ENCODE measurements around the gene TIMELESS. TPM values are rescaled to one million over a fixed set of nuclear protein-coding genes. Genes with fewer than 3 reads are reported as not detected.
"Not testable (repeated sequence)": the region's sequence is repeated elsewhere in the genome, so short reads cannot be mapped to it uniquely, and the experiment has no call there.

The TIMELESS gene
- total RNA-seq, 1 donor from 2014 or later = 9.4 TPM

GRCh38 chr12:56408799-56409417 is 40.3 kb downstream of the TIMELESS start:
- no peak for DNase-seq

GRCh38 chr12:56404227-56404626 is 45.0 kb downstream of the TIMELESS start:
- DNase-seq = not testable (repeated sequence)

DNA sequence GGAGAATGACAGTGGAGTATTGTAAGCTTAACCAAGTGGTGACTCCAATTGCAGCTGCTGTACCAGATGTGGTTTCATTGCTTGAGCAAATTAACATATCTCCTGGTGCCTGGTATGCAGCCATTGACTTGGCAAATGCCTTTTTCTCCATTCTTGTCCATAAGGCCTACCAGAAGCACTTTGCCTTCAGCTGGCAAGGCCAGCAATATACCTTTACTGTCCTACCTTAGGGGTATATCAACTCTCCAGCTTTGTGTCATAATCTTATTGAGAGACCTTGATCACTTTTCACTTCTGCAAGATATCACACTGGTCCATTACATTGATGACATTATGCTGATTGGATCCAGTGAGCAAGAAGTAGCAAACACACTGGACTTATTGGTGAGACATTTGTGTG is 47.6 kb downstream of the TIMELESS start:
- DNase-seq = not testable (repeated sequence)

DNA sequence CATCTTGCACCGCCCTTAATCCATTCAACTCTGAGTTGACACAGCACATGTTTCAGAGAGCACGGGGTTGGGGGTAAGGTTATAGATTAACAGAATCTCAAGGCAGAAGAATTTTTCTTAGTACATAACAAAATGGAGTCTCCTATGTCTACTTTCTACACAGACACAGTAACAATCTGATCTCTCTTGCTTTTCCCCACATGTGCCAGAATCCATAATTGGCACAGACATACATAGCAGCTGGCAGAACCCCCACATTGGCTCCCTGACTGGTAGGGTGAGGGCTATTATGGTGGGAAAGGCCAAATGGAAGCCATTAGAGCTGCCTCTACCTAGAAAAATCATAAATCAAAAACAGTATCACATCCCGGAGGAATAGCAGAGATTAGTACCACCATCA is 48.1 kb downstream of the TIMELESS start:
- not testable (repeated sequence) for DNase-seq

- DNase-seq = not testable (repeated sequence)
Observed at GRCh38 chr12:56399466-56399865, 49.8 kb downstream of the TIMELESS start.

DNA sequence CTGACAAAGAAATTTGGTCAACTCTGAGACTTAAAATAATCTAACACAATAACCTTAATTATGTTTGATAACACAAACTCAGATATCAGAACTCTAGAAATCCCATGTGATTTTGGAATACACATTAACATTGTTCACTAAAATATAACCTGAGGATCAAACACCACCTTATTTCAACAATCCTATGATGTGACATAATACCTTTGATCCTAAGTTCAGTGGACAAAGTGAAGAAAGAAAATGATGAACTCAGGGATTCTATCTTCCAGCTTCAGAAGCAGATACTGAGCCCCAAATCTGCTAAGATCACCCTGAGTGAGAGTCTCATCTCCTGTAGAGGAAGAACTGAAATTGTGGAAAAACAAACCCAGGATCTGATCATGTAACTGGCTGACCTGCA is 50.9 kb downstream of the TIMELESS start:
- no peak for DNase-seq

DNA sequence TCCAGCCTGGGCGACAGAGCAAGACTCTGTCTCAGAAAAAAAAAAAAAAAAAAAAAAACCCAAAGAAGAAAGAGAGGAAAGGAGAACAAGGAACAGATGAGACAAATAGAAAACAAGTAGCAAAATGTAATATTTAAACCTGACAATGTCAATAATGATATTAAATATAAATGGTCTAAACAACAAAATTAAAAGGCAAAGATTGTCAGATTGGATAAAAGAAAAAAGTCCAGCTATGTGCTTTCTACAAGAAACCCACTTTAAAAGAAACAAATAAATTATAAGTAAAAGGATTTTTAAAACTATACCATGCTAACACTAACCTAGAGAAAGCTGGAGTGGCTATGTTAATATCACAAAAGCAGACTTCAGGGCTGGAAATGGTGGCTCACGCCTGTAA is 56.9 kb downstream of the TIMELESS start:
- no peak for DNase-seq

DNA sequence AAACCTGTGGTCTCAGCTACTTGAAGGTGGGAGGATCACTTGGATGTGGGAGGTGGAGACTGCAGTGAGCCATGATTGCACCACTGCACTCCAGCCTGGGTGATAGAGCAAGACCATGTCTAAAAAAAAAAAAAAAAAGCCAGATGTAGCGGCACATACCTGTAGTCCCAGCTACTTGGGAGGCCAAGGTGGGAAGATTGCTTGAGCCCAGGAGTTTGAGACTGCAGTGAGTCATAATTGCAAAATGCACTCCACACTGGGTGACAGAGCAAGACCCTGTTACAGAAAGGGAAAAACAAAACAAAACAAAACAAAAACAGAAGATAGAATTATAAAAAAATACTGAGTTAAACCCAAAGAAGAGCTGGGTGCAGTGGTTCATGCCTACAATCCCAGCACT is 57.5 kb downstream of the TIMELESS start:
- no peak for DNase-seq

DNA sequence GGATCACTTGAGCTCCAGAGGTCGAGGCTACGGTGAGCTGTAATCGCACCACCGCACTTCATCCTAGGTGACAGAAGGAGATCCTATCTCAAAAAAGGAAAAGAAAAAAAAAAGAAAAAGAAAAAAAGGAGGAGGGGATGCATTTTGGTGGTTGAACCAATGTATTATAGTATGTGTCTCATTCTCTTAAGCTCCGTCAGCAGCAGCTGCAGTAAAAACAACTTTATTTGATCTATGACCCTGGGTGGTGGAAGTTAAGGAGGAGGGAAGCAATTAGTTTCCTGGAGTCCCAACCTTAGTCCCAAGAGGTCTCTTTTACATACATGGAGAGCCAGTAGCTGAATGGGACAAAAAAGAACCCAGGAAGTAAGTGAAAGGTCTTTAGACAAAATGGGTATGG is 59.8 kb downstream of the TIMELESS start:
- DNase-seq = no peak

DNA sequence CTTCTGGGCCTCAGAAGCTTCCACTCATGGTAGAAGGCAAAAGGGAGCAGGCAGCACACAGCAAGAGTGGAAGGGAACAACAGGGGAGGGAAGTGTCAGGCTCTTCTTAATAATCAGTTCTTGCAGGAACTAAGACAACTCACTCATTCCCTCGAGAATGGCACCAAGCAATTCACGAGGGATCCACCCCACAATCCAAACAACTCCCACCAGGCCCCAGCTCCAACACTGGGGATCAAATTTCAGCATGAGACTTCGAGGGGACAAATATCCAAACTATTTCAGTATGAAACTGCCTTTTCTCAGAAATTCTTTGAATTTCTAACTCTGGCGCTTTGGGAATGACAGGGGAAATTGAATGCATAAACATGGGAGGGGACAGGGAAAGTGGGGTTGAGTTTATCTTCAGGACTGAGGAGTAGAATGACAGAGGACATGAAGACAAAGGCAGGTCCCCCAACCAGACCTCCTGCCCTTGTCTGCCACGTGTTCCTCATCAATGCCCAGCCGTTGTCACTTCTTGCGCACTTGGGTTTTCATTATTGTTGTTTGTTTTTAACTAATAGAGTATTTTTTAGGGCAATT is 62.0 kb downstream of the TIMELESS start:
- peak; percentile 25 for DNase-seq

DNA sequence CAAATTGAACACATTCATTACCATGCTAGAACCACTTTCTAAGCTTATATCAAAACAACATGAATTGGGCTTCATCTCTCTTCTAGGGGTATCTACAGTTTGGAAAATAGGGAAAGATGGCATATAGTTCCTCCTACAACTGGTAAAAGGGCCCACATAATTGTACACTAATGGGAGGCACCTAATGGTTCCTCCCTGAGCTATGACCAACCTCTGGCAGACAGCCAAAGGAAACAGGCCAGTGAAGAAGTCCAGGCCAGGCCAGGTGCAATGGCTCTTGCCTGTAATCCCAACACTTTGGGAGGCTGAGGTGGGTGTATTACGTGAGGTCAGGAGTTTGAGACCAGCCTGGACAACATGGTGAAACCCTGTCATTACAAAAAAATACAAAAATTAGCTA is 63.4 kb downstream of the TIMELESS start:
- DNase-seq = no peak

DNA sequence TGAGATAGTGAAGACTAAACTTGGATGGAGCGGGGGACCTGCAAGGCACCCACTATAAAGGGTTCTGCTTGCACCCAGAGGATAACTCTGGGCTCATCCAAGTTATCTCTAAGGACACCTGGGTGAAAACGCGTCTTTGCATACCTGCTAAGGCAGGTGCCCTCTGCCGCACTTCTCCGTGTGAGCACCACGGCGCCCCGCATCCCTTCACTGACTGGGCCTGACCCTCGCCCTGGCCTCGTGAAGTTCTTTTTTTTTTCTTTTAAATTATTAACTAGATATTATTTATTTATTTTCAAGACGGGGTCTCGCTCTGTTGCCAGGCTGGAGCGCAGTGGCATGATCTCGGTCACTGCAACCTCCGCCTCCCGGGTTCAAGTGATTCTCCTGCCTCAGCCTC is 66.6 kb downstream of the TIMELESS start:
- DNase-seq = no peak

DNA sequence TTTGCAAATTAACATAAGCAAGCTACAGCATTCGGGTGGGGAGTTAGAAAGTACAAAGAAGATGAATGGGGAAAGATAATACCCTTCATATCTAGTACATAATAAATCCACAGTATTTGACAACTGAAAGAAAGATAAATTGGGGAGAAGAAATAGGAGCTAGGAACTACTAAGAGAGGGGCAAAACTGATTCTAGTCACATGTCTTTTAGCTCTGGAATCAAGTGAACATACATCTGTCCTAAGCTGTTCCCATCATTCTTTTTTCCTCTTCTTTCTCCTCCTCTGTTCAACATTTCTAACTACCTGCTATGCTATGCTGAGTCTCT is 71.3 kb downstream of the TIMELESS start:
- no peak for DNase-seq

- no peak for DNase-seq
Observed at GRCh38 chr12:56377310-56377988, 71.8 kb downstream of the TIMELESS start.

- DNase-seq = no peak
Observed at GRCh38 chr12:56375598-56376434, 73.4 kb downstream of the TIMELESS start.

- DNase-seq = no peak
Observed at GRCh38 chr12:56374726-56375597, 74.3 kb downstream of the TIMELESS start.

DNA sequence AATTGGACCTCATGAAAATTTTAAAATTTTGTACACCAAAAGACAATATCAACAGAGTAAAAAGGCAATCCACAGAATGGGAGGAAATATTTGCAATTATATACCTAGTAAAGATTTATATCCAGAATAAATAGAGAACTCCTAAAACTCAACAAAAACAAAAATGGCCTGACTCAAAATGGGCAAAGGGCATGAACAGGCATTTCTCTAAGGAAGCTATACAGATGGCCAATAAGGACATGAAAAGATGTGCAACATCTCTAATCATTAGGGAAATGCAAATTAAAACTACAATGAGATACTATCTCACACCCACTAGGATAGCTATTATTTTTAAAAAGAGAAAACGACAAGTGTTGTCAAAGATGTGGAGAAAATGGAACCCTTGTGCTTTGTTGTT is 75.7 kb downstream of the TIMELESS start:
- DNase-seq = no peak

DNA sequence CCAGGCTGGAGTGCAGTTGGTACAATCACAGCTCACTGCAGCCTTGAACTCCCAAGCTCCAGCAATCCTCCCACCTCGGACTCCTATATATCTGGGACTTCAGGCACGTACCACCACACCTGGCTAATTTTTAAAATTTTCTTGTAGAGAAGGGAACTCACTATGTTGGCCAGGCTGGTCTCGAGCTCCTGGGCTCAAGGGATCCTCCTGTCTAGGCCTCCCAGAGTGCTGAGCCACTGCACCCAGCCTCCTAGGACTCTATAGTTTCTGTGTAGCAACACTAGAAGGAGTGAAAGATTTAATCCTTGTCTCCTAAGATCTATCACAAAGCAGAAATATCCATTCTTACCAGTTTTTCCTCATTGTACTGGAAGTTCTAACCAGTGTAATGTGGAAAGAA is 82.3 kb downstream of the TIMELESS start:
- DNase-seq = no peak
